GM15510 (cell line): ENCODE measurements around the gene CD177.

ENCODE experiments used
- POLR2A ChIP-seq: IDR thresholded peaks from 3 replicates; pipeline ENCODE4 v1.6.1; 2011; ENCODE audit warnings: borderline replicate concordance; ENCODE audit not compliant: insufficient read length; ENCODE audit errors: extremely low read depth

Gene CD177

DNA sequence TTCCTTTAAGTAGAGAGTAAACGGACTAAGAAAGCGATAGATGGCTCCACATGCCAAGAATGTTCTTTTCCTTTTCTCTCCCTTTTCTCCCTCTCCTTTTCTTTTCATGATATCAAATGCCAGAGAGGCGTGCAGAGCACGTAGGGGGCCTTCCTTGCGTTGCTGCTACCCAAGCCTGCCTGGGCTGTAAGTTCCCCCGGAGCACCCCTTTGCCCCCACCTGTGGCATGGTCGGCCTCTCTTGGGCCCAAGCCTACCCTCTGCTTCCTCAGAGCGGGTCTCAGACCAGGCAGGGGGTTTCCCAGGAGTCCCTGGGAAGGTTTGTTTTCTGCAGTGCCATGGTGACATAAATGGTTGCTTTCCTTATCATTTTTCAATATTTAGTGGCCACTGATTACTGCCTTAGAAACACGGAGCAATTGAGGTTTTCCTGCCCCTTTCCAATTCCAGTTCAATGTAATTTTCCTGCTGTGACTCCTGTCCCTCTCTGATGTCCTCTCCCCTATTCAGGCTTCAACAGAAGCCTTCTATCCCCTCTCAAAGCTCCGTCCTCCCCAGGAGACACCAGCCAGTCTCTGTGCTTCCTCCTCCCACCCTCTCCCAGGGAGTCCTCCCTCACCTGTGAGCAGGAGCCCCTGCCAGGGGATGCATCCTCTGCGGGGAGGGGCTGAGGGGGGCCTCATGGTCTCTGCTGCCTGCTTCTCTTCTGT, 22.6 kb upstream of the CD177 start:
- TF ChIP-seq POLR2A, result no peak

DNA sequence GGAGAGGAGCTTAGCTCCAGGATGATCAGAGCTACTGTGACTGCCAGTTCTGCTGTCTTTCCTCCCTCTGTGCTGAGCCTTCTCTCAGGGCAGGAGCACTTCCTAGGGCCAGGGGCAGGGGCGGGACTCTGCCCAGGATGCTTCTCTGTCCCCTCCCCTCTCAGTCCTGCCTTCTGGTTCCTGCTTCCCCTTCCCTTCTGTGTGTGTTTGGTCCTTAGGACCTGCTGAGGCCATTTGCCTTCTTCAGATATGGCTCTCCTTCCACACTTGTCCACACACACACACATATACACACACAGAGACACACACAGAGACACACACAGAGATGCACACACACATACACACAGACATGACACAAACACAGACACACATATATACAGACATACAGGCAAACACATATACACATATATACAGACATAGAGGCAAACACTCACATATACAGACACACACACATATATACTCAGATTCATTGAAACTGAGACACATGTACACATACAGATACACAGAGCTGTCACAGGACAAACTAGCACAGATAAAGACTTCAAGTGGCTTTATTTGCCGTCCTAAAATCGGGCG, 22.0 kb upstream of the CD177 start:
- TF ChIP-seq POLR2A, result no peak

DNA sequence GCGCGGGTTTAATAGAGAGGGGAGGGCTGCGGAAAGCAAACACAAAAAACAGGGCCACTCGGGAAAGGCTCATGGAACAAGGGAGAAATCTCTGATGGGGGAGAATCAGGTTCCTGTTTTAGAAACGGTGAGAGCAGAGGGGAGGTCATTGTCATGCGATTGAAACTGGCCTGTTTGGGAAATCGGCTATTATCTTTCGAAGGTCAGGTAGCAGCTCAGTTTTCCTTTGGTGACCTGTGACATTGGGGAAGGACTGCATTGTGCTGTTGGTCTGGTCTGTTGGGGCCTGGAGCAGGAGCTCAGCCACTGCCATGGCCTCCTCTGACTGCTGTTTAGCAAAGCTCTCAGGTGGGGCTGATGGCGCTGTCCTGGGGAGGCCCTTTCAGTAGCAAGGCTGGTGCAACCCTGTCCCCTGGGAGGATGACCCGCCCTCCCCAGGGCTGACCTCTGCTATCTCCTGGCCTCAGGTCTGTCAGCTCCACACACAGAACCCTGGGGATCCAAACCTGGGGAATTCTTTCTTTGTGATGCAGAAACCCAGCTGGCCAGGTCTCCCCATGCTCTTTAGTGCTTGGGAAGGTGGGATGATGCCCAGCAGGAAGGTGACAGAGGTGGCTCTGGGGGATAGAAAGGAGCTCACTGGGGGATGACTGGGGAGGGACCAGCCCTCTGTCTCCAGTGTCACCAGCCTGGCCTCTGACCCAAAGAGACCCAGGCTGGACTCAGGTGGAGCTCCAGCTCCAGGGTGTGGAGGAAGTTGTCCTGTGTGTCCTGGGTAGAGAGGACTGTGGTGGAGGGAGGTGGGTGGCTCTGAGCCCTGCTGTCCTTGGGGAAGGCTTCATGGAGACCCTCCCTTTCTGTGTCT, 21.2 kb upstream of the CD177 start:
- no peak for TF ChIP-seq POLR2A

DNA sequence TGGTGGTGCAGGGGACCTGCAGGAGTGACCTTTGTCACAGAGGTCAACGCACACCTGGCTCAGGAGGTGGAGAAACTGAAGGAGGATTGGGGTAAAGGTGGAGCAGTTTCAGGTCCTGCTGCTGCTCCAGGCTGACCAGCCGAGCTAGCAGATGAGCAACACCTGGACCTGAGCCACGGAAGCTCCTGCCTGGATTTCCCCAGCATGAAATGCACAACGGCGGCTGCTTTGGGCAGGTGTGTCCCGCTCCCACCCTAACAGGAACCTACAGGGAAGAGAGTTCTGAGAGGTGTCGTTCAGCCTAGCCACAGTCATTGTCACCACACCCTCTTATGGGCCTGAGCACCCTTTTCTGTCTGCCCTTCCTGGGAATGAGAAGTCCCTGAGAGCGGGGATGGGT, 15.7 kb upstream of the CD177 start:
- no peak for TF ChIP-seq POLR2A

DNA sequence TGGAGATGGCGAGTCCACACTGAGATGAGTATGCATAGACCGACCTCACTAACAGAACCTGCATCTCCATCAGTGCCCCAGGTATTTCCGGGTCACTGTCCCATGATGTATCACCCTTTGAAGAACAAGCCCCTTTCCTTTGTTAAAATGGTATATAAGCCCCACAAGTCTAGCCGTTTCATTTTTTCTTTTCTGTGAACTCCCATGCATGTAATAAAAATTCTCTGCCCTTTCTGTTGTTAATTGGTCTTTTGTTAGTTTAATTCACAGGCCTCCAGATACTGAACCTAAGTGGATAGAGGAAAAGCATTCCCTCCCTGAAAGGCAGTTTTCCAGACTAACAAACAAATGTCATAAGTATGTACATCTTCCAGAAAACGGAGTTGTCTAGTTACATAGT, 15.0 kb upstream of the CD177 start:
- no peak for TF ChIP-seq POLR2A

DNA sequence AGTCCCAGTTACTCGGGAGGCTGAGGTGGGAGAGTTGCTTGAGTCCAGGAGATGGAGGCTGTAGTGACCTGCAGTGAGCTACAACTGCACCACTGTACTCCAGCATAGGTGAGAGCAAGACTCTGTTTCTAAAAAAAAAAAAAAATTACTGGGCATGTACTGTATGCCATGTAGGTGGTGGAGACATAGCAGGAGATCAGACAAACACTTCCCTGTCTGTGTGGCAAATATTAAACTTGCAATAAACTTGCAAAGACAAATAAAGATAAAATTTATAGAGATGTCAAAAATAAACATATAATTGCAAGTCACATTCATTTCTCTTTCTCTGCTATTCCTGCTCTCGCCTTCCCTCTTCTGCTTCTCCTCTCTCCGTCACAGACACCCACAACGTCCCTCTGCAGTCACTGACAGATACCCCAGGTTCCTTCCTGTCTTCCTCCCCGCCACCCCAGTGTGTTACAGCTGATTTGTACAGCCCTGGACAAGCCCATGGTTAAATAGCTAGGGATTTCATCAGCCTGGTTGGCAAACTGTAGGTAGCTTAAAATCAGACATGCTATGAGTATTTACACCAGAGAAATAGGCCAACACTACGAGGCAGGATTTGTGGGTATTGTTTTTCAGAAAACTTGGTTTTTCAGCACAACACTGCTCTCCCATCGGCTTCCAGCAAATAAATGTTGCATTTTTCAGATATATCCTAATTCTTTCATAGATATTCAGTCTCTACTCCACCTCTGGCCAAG, 1.3 kb upstream of the CD177 start:
- TF ChIP-seq POLR2A, result no peak

DNA sequence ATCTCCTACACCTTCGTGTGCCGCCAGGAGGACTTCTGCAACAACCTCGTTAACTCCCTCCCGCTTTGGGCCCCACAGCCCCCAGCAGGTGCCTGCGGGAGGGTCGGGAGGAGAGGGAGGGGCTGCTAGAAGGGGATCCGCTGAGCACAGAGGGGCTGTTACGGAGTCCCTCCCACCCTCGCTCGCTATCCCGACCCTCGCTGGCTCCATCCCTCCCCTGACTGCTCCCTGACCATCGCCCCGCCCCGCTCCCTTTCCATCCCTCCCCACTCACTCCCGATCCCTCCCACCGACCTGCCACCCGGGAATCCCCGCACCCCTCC, 780 bp downstream of the CD177 start:
- no peak for TF ChIP-seq POLR2A

DNA sequence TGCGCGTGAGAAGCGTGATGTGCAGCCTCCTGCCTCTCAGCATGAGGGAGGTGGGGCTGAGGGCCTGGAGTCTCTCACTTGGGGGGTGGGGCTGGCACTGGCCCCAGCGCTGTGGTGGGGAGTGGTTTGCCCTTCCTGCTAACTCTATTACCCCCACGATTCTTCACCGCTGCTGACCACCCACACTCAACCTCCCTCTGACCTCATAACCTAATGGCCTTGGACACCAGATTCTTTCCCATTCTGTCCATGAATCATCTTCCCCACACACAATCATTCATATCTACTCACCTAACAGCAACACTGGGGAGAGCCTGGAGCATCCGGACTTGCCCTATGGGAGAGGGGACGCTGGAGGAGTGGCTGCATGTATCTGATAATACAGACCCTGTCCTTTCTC, 8.7 kb downstream of the CD177 start:
- TF ChIP-seq POLR2A, result no peak

DNA sequence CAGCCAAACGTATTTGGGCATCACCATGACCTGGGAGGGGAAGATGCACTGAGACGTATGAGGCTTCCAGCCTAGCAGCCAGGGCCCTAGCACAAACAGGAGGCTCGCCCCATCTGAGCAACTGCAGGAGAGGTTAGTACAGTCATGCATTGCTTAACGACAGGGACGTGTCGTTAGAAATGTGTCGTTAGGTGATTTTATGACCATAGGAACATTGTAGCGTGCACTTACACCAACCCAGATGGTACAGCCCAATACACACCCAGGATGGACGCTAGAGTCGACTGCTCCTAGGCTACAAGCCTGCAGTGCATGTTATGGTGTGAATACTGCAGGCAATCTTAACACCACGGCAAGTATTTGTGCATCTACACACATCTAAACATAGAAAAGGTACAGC, 9.3 kb downstream of the CD177 start:
- no peak for TF ChIP-seq POLR2A

DNA sequence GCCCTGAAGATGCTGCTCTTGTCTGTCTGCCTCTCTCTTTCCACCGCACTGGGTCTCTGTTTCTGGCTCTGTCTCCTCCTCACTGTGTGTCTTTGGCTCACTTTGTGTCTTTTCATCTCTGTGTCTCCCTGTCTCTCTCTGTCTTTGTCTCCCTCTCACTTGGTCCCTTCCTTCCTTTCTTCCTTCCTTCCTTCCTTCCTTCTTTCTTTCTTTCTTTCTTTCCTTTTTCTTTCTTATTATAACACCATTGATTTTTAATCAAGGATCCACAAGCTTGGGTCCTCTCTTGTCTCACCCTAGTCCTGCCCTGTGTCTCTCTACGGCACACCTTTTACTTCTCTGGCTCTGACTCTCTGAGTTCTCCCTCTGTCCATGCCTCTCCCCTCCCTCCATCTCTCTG, 14.3 kb downstream of the CD177 start:
- no peak for TF ChIP-seq POLR2A

DNA sequence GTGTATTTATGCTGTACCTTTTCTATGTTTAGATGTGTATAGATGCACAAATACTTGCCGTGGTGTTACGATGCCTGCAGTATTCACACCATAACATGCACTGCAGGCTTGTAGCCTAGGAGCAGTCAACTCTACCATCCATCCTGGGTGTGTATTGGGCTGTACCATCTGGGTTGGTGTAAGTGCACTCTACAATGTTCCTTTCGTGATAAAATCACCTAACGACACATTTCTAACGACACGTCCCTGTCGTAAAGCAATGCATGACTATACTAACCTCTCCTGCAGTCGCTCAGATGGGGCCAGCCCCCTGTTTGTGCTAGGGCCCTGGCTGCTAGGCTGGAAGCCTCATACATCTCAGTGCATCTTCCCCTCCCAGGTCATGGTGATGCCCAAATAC, 18.4 kb downstream of the CD177 start:
- no peak for TF ChIP-seq POLR2A

DNA sequence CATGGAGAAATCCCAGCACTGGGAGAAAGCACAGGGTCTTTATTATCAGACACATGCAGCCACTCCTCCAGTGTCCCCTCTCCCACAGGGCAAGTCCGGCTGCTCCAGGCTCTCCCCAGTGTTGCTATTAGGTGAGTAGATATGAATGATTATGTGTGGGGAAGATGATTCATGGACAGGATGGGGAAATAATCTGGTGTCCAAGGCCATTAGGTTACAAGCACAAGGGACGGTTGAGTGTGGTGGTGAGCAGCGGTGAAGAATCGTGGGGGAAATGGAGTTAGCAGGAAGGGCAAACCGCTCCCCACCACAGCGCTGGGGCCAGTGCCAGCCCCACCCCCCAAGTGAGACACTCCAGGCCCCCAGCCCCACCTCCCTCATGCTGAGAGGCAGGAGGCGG, 19.0 kb downstream of the CD177 start:
- no peak for TF ChIP-seq POLR2A

DNA sequence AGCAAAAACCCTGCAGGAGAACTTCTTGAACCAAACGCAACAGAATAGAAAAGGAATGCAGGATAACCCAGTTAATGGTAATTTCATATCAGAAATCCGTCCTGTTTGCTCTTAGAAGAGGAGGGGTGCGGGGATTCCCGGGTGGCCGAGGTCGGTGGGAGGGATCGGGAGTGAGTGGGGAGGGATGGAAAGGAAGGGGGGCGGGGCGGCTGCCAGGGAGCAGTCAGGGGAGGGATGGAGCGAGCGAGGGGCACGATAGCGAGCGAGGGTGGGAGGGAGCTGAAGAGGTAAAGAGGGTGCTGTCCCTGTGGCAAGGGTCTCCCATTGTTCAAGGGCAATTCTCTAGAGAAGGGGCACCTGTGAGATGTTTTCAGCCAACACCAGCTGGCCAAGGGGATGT, 26.5 kb downstream of the CD177 start:
- TF ChIP-seq POLR2A, result no peak

DNA sequence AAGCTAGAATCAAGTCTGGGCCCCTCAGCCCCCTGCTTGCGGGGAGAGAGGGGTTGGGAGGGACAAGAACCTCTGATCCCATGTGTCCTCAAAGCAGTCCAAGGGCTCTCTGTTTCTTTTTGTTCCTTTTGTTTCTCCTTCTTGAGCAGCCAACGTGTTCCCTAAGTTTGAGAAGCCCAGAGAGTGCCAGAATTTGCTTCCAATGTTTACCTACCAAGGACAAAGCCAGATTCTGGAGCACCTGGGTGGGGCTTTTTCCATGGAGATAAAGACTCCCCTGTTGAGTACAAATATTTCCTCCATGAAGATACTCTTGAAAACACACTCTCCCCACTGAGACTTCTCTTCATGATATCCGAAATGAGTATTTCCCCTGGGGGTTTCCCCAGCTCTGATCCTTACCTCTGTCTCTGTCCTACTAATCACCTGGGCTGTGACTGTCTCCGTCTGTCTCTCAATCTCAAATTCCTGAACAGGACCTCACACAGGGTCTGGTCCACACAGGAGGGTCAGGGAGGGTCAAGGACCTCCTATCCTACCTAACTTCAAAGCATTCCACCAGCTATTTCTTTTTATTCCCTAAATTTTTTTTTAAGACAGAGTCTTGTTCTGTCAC, 27.4 kb downstream of the CD177 start:
- no peak for TF ChIP-seq POLR2A

DNA sequence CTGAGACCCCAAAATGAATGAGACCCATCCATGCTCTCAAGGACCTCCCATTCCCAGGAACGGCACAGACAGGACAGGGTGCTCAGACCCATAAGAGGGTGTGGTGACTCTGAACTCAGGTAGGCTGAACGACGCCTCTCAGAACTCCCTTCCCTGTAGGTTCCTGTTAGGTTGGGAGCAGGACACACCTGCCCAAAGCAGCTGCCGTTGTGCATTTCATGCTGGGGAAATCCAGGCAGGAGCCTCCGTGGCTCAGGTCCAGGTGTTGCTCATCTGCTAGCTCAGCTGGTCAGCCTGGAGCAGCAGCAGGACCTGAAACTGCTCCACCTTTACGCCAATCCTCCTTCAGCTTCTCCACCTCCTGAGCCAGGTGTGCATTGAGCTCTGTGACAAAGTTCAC, 42.1 kb downstream of the CD177 start:
- no peak for TF ChIP-seq POLR2A

DNA sequence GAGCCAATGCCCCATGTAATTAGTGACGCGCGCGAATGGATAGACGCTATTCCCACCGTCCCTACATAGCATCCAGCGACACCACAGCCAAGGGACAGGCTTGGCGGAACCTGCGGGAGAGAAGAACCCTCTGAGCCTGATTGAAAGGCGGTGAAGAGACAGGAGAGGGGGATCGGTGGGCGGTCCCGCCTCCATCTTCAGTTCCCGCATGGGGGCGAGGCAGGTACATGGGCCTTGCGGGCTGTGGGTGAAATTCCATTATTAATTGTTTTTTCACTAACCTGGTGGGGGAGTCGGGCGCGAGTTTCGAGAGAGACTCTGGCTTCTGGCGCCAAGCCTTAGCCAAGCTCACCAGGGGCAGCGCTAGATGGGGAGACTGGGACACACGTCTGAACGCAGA, 52.8 kb downstream of the CD177 start:
- TF ChIP-seq POLR2A, result no peak
